ENCODE results near the gene UBE2G2.

Gene UBE2G2

GRCh38 chr21:44756423-44757185, 45.0 kb downstream of the UBE2G2 start:
- no peak for DNase-seq (ENCODE audit: extremely low read depth, low read depth)
- TF ChIP-seq CTCF (IDR thresholded peaks at IDR 0.05; ENCODE audit: low read depth, low read length), result no peak

GRCh38 chr21:44755227-44755626, 46.4 kb downstream of the UBE2G2 start:
- TF ChIP-seq CTCF (IDR thresholded peaks at IDR 0.05; ENCODE audit: low read depth, low read length), result no peak
- DNase-seq (ENCODE audit: extremely low read depth, low read depth), result no peak

- no peak for TF ChIP-seq CTCF (IDR thresholded peaks at IDR 0.05; ENCODE audit: low read depth, low read length)
- DNase-seq (ENCODE audit: extremely low read depth, low read depth), result no peak
Measured at GRCh38 chr21:44753357-44753756, 48.3 kb downstream of the UBE2G2 start.

GRCh38 chr21:44752671-44753235, 48.9 kb downstream of the UBE2G2 start:
- no peak for TF ChIP-seq CTCF (IDR thresholded peaks at IDR 0.05; ENCODE audit: low read depth, low read length)
- no peak for DNase-seq (ENCODE audit: extremely low read depth, low read depth)

GRCh38 chr21:44751799-44752636, 49.6 kb downstream of the UBE2G2 start:
- no peak for TF ChIP-seq CTCF (IDR thresholded peaks at IDR 0.05; ENCODE audit: low read depth, low read length)
- DNase-seq (ENCODE audit: extremely low read depth, low read depth), result no peak

GRCh38 chr21:44751186-44751798, 50.3 kb downstream of the UBE2G2 start:
- no peak for DNase-seq (ENCODE audit: extremely low read depth, low read depth)
- TF ChIP-seq CTCF (IDR thresholded peaks at IDR 0.05; ENCODE audit: low read depth, low read length), result no peak

All from AG09319 (cell line).